Heart left ventricle (tissue), 16 donors: ENCODE results near the gene N4BP2L2. TPM values are rescaled to one million over a fixed set of nuclear protein-coding genes. Genes with fewer than 3 reads are reported as not detected.

Experiments used
- ATAC-seq, 4 donors: fragments of 200-7000 bp; cut with Tn5 transposase; one replicate each; pipeline ENCODE4 v1.9.1; 2020 to 2022; ENCODE audit warnings: moderate library complexity in 4 of 4, mild to moderate bottlenecking in 3 of 4, moderate number of reproducible peaks in 1 of 4
- DNase-seq, 5 donors: peaks; one replicate each; pipeline ENCODE4 v3.0.0-alpha.2; 2020
- H3K27ac ChIP-seq, 12 donors: fragments of 200-600 bp; sonication (generic) in 4 of 12; one replicate each; pipeline versions ENCODE4 v1.5.0 to v1.8.0; 2016 to 2022; ENCODE audit warnings: mild to moderate bottlenecking in 2 of 12
- H3K27me3 ChIP-seq, 9 donors: fragments of 200-600 bp; sonication (generic) in 2 of 9; one replicate each; pipeline versions ENCODE4 v1.5.1 to v1.8.0; 2016 to 2022; ENCODE audit warnings: mild to moderate bottlenecking in 3 of 9
- H3K36me3 ChIP-seq, 9 donors: fragments of 200-600 bp; sonication (generic) in 2 of 9; one replicate each; pipeline versions ENCODE4 v1.5.0 to v1.8.0; 2018 to 2022; ENCODE audit warnings: mild to moderate bottlenecking in 2 of 9
- H3K4me1 ChIP-seq, 12 donors: fragments of 200-600 bp; sonication (generic) in 4 of 12; one replicate each; pipeline versions ENCODE4 v1.5.0 to v1.8.0; 2016 to 2022; ENCODE audit warnings: mild to moderate bottlenecking in 3 of 12
- H3K4me3 ChIP-seq, 12 donors: fragments of 200-600 bp; sonication (generic) in 4 of 12; one replicate each; pipeline versions ENCODE4 v1.5.0 to v1.8.0; 2017 to 2022; ENCODE audit warnings: mild to moderate bottlenecking in 9 of 12, moderate library complexity in 4 of 12
- H3K9me3 ChIP-seq, 12 donors: fragments of 200-600 bp; sonication (generic) in 4 of 12; one replicate each; pipeline versions ENCODE4 v1.5.0 to v1.8.0; 2016 to 2022; ENCODE audit warnings: mild to moderate bottlenecking in 1 of 12
- POLR2A ChIP-seq, 2 donors: fragments of 450-650 bp; IDR thresholded peaks; one replicate each; pipeline ENCODE4 v1.6.1; 2017; ENCODE audit warnings: antibody characterized with exemption in 2 of 2, mild to moderate bottlenecking in 2 of 2, moderate library complexity in 2 of 2
- WGBS, 4 donors: extraction: QIAGEN DNeasy Blood & Tissue Kit in 2 of 4; methylation state at CpG; one replicate each; pipeline versions ENCODE4 v1.1.5 to v1.1.7; 2013 to 2018; 5-methylcytosine and 5-hydroxymethylcytosine counted together
- intact Hi-C, 10 donors: fragments of 100-400 bp; cut with DNase I; formaldehyde crosslinking; loops; one replicate each; pipeline versions ENCODE4 v1.11.1 to v1.14.2; 2022
- polyA plus RNA-seq, 2 donors: library from polyadenylated mRNA; stranded (reverse); fragments of 200-250 nt; gene quantifications; one replicate each; pipeline ENCODE4 v1.2.3, GENCODE V29; 2013
- total RNA-seq, 9 donors: library from RNA; depleted of rRNA in 2 of 9; stranded (reverse); fragments of >200 nt in 2 of 9; fragmentation: NEBNext Ultra II Directional in 3 of 9; extraction: Animal tissue kit (Norgen Biotek cat#: 25700) in 3 of 9; gene quantifications; one replicate each; pipeline versions ENCODE4 v1.1.0 to v1.2.4, GENCODE V29; 2016 to 2023
- TF ChIP-seq, protein P1 (sequence below), 12 donors: fragments of 200-600 bp; sonication (generic) in 4 of 12; IDR thresholded peaks; one replicate each; pipeline versions ENCODE4 v1.5.0 to v1.8.0; 2018 to 2022; ENCODE audit warnings: antibody characterized with exemption in 12 of 12, mild to moderate bottlenecking in 5 of 12
- donor health status: ischemic (EF 13 %, LVEDD 7.1; RV severe dilation, severe dysfunction).
- donor health status: healthy with polysubstance abuse.
- donor health status: DM: no; HTN: yes; CAD: no.
- donor health status: DM: no; HTN: no; CAD: no.
- donor health status: ischemic (EF 25% LVEDD 6.9; RV normal size, moderate dysfunction).
- donor health status: ischemic (EF 25% LVEDD 5.7; RV mildly dilated, moderate dysfunction).
- donor health status: healthy.
- donor health status: DM: yes; HTN: yes; CAD: no.
- donor health status: ischemic (EF 35%, LVEDD 5.7; RV mildly dilated, moderate dysfunction).
- donor health status: nonischemic (EF 11% LVEDD 7.7; RV severe dilation, severe dysfunction).
- donor health status: DM: yes; HTN: yes; CAD: no.
- donor health status: PGD.
- donor health status: ischemic (EF 29% LVEDD 5.4; RV normal size, mild dysfunction).
- donor health status: nonischemic (EF 23%, LVEDD 6.1; RV moderate dilation, normal function).

The N4BP2L2 gene
- total and polyA plus RNA-seq, 11 donors: 40.4 to 297 (median 131) TPM

DNA sequence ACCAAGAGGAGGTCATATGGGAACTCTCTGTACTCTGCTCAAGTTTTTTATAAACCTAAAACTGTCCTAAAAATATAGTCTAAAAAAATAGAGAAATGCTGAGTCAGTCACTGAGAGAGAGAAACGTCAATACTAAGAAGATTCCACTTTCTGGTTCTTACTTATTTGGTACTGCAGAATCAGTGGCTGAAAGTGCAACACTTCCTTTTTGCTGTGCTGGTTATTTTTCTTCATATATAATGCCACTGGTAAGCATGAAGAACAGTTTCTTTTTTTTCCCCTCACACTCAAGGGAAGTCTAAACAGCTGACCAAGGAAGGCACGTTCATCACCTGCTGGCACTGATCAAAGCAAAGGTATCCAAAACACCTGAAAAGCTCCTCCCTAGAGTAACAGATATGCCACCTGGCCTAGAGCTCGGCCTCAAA lies 66.4 kb downstream of the N4BP2L2 start:
- DNase-seq: no peak
- peaks cover 0 to 30% (median 18%) of the 10 kb centered on the region in 12 donors for H3K4me1 ChIP-seq
- TF ChIP-seq, protein P1, sequence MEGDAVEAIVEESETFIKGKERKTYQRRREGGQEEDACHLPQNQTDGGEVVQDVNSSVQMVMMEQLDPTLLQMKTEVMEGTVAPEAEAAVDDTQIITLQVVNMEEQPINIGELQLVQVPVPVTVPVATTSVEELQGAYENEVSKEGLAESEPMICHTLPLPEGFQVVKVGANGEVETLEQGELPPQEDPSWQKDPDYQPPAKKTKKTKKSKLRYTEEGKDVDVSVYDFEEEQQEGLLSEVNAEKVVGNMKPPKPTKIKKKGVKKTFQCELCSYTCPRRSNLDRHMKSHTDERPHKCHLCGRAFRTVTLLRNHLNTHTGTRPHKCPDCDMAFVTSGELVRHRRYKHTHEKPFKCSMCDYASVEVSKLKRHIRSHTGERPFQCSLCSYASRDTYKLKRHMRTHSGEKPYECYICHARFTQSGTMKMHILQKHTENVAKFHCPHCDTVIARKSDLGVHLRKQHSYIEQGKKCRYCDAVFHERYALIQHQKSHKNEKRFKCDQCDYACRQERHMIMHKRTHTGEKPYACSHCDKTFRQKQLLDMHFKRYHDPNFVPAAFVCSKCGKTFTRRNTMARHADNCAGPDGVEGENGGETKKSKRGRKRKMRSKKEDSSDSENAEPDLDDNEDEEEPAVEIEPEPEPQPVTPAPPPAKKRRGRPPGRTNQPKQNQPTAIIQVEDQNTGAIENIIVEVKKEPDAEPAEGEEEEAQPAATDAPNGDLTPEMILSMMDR (IDR thresholded peaks at IDR 0.05): no peak
- no peak for TF ChIP-seq POLR2A (IDR thresholded peaks at IDR 0.05)
- H3K27me3 ChIP-seq: no peaks in the 10 kb centered on the region
- intact Hi-C loops: no loop called here
- peak in 1 of 4 donors; percentile 40 for ATAC-seq
- 49 to 64% (median 53%) methylated on average over 3 of the region's 3 CpGs for WGBS, 4 donors
- H3K27ac ChIP-seq: peak overlapping the region in 9 of 12 donors; percentile 2 to 73 (median 50)
- no peaks in the 10 kb centered on the region for H3K9me3 ChIP-seq
- H3K4me3 ChIP-seq: no peak overlapping the region
- H3K36me3 ChIP-seq: peaks cover 0 to 8% (median 0%) of the 10 kb centered on the region in 9 donors

DNA sequence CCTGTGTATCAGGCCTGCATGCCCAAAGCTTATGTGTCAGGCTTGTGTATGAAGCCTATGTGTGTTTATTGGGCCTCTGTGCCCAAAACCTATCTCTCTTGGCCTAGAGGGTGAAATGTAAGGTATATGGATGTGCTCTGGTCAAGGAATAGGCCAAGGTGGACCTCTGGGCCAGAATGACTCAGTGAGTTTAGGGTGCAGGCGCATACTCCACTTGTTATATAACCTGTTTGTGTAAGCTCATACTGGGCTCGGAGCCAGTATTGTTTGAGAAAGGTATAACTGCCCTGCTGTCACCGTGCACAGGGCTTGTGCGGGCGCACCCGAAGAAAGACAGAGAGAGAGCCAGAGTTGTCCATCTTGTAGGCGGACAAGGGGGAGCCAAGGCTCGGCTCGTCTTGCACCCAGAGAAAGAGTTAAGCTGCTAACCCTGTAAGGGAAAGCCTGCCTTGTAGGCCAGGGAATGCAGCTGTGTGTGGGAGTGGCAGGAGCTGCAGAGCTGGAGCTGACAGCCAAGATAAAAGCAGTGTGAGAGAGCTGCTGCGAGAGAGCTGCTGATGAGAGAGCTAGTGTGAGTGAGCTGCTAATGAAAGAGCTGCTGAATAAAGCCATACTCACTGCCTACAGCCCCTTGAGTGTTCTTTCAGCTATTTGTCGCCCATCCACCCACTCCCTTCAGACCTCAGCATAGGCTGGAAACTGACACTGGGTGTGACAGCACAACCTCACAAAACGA lies 67.2 kb downstream of the N4BP2L2 start:
- peak overlapping the region in 9 of 12 donors; percentile 2 to 73 (median 46) for H3K27ac ChIP-seq
- DNase-seq (peak in 4 of 5 donors; percentile 59 to 70 (median 60)), ATAC-seq (peak; percentile 64 to 87 (median 84))
- H3K4me3 ChIP-seq: no peak overlapping the region
- 41 to 62% (median 56%) methylated on average over 10 to 12 of the region's 12 CpGs for WGBS, 4 donors
- H3K27me3 ChIP-seq: no peaks in the 10 kb centered on the region
- H3K4me1 ChIP-seq: peaks cover 0 to 22% (median 15%) of the 10 kb centered on the region in 12 donors
- H3K36me3 ChIP-seq: peaks cover 0 to 6% (median 0%) of the 10 kb centered on the region in 9 donors
- no peaks in the 10 kb centered on the region for H3K9me3 ChIP-seq
- intact Hi-C loops: no loop called here
- TF ChIP-seq, protein P1 (IDR thresholded peaks at IDR 0.05): no peak
- no peak for TF ChIP-seq POLR2A (IDR thresholded peaks at IDR 0.05)

DNA sequence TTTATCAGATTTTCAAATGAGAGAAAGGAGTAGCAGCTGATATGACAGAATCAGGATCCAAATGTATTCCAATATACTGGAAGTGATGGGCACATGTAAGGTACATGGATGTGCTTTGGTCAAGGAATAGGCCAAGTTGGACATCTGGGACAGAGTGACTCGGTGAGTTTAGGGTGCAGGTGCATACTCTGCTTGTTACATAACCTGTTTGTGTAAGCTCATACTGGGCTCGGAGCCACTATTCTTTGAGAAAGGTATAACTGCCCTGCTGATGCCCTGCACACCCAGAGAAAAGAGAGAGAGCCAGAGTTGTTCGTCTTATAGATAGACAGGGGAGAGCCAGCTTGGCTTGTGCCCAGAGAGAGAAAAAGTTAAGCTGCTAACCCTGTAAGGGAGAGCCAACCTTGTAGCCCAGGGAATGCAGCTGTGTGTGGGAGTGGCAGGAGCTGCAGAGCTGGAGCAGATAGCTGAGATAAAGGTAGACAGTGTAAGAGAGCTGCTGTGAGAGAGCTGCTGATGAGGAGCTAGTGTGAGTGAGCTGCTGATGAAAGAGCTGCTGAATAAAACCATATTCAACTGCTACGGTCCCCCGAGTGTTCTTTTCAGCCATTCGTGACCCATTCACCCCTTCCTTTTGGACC lies 70.0 kb downstream of the N4BP2L2 start:
- Histone ChIP-seq H3K27ac (no peak overlapping the region), H3K4me1 (peaks cover 0 to 21% (median 15%) of the 10 kb centered on the region in 12 donors), H3K9me3 (peaks cover 0 to 2% (median 0%) of the 10 kb centered on the region in 12 donors), H3K4me3 (no peak overlapping the region), H3K27me3 (no peaks in the 10 kb centered on the region), H3K36me3 (peaks cover 0 to 18% (median 0%) of the 10 kb centered on the region in 9 donors)
- no peak for TF ChIP-seq POLR2A (IDR thresholded peaks at IDR 0.05)
- TF ChIP-seq, protein P1 (IDR thresholded peaks at IDR 0.05): no peak
- ATAC-seq (peak in 1 of 4 donors; percentile 28), DNase-seq (no peak)
- WGBS, 4 donors: 66 to 82% (median 73%) methylated on average over 6 of the region's 6 CpGs
- intact Hi-C loops: no loop called here

DNA sequence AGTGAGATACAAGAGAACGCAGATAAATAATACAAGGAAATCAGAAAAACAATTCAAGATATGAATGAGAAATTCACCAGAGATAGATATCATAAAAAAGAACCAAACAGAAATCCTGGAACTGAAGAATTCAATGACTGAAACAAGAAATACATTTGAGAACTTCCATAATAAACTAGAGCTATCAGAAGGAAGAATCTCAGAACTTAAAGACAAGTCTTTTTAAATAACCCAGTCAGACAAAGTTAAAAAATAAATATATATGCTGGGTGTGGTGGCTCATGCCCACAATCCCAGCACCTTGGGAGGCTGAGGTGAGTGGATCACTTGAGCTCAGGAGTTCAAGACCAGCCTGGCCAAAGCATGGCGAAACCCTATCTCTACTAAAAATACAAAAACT lies 82.0 kb downstream of the N4BP2L2 start:
- DNase-seq (no peak), ATAC-seq (no peak)
- H3K9me3 ChIP-seq: peaks cover 0 to 52% (median 18%) of the 10 kb centered on the region in 12 donors
- 96 to 99% (median 97%) methylated on average over 2 of the region's 2 CpGs for WGBS, 4 donors
- H3K36me3 ChIP-seq: peaks cover 0 to 57% (median 0%) of the 10 kb centered on the region in 9 donors
- no peaks in the 10 kb centered on the region for H3K27me3 ChIP-seq
- intact Hi-C loops: no loop called here
- H3K4me3 ChIP-seq: no peak overlapping the region
- H3K4me1 ChIP-seq: peaks cover 0 to 23% (median 0%) of the 10 kb centered on the region in 12 donors
- TF ChIP-seq, protein P1 (IDR thresholded peaks at IDR 0.05): no peak
- no peak for TF ChIP-seq POLR2A (IDR thresholded peaks at IDR 0.05)
- H3K27ac ChIP-seq: no peak overlapping the region
